AG09319 (cell line): Measurements from ENCODE around the gene IQCH.

ENCODE experiments used
- DNase-seq: peaks from one replicate; pipeline ENCODE4 v3.0.0-alpha.2; 2010; ENCODE audit warnings: low read depth; ENCODE audit errors: extremely low read depth
- TF ChIP-seq, protein P1 (sequence below): IDR thresholded peaks from 2 replicates; pipeline ENCODE4 v1.5.1; 2011; ENCODE audit warnings: low read depth, mild to moderate bottlenecking, inconsistent platforms, low read length, moderate library complexity

The IQCH gene

DNA sequence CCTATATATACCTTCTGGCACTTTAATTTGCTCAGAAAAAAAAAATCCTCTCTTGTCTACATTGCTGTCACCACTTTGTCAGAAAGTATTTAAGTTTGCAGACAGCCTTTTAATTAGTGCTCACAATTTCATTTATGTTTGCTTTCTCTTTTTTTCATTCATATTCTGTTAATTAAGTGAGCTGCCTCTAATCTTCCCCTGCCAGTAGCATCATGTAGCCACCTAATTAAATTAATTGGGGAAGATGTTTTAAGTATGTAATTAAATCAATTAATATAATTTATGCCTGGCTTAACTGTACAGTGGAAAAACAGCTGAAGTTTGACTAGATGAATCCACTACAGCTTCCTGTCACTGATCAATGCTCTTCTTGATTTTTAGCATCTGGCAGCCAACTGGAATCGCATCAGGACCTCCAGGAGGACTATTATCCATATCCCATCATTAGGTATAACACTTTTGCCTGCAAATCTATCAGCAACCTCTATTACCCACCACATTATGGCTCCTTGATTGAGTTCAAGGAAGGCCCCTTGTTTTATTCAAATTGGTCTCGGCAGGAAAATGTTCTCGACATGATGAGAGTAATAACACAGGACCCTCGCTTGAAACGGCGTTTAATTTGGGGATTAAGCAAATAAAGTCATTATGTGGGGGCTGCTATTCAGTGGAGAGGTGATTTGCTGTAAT is 118.5 kb downstream of the IQCH start:
- TF ChIP-seq, protein P1, sequence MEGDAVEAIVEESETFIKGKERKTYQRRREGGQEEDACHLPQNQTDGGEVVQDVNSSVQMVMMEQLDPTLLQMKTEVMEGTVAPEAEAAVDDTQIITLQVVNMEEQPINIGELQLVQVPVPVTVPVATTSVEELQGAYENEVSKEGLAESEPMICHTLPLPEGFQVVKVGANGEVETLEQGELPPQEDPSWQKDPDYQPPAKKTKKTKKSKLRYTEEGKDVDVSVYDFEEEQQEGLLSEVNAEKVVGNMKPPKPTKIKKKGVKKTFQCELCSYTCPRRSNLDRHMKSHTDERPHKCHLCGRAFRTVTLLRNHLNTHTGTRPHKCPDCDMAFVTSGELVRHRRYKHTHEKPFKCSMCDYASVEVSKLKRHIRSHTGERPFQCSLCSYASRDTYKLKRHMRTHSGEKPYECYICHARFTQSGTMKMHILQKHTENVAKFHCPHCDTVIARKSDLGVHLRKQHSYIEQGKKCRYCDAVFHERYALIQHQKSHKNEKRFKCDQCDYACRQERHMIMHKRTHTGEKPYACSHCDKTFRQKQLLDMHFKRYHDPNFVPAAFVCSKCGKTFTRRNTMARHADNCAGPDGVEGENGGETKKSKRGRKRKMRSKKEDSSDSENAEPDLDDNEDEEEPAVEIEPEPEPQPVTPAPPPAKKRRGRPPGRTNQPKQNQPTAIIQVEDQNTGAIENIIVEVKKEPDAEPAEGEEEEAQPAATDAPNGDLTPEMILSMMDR = no peak
- no peak for DNase-seq

DNA sequence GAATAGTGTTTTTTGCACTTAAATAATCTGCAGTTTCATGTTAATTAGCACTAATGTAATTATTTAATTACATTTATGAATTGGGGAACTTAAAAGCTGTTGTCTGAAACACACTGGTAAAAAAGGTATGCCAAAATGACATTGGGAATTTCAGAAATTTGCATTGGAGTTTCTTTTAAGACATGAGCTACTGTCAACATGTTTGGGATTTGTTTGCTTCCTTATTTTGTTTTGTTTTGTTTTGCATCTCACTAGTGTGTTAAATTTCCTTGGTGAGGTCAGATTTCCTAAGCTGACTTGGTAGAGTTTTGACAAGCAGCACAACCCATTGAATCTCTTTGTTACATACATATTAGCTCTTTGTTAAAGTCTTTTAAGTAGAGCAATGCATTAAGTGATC is 119.4 kb downstream of the IQCH start:
- DNase-seq = no peak
- TF ChIP-seq, protein P1 = no peak

DNA sequence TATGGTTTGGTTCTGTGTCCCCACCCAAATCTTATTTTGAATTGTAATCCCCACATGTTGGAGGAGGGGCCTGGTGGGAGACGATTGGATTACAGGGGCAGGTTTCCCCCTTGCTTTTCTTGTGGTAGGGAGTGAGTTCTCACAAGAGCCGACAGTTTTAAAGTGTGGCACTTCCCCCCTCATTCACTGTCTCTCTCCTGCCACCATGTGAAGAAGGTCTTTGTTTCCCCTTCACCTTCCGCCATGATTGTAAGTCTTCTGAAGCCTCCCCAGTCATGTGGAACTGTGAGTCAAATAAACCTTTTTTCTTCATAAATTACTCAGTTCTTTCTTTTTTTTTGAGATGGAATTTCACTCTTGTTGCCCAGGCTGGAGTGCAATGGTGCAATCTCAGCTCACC is 124.9 kb downstream of the IQCH start:
- no peak for DNase-seq
- TF ChIP-seq, protein P1 = no peak

DNA sequence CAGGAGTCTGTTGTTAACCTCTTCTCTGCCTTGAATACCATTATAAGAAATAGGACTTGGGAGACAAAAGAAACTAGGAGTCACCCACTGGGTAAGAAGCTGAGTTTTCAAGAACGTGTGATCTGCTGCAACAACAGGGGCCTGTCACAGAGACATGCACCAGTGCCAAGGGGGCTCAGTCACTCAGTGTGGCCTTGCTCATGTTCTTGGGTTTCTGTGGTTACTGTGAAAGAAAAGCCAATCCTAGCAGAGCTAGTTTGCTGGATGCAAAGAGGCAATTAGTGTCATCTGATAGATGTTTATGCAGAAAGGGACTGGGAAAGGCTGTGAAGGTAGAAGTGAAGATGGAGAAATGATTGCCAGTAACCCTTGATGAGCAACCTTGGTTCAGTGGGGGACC is 126.3 kb downstream of the IQCH start:
- no peak for DNase-seq
- TF ChIP-seq, protein P1 = no peak

DNA sequence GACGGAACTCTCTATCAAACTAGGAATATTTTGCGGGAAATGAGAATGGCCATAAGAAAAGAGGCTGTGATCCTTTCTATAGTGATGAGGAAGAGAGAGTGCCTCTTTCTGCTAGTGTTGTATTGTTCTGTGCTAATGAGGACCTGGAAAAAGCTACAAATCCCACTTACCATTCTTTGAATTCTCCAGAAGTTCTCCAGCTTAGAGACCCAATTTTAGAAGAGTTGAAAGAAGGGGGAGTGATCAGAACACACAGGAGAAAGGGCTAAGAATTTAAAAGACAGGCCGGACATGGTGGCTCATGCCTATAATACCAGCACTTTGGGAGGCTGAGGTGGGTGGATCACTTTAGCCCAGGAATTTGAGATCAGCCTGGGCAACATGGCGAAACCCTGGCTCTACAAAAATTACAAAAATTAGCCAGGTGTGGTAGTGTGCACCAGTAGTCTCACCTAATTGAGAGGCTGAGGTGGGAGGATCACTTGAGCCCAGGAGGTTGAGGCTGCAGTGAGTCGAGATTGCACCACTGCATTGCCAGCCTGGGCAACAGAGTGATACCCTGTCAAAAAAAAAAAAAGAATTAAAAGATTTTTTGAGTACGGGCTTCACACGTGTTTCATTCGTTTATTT is 126.9 kb downstream of the IQCH start:
- TF ChIP-seq, protein P1 = no peak
- DNase-seq = no peak

DNA sequence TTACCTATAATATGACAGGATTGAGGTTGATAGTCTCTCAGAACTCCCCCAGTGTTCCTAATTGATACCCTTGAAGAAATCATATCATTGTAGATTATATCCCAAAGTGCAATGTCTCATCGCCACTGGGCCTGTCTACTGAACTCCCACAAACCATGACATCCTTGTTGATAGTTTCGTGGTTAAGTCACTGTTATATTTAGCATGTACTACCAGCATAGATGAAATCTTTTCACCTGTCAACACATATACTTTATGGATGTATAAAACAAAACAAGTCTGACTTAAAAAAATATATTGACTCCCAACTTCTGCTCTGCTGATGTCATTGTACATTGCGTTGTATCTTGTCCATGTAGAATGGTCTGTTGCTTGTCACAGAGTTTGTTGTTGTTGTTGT is 128.1 kb downstream of the IQCH start:
- TF ChIP-seq, protein P1 = no peak
- no peak for DNase-seq

DNA sequence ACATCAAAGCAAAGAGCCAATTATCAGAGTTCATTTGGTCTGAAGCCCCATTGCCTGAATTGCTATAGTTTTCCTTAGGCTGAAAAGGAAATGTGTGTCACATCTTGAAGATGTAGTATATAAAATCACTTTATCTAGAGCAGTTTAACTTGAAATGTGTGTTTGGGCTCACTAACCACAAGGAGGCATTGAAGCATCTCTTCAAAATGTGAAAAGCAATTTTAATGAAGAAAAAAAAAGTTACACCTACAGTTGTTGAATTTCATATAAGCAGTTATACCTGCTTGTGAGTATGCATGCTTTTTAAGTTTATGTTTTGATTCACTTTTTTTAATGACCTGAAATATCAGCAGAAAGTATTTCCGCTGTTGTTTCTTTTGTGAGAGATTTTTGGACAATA is 129.3 kb downstream of the IQCH start:
- TF ChIP-seq, protein P1 = peak; percentile 6
- DNase-seq = no peak
